Measurements from ENCODE around the gene FOXJ2. TPM values are rescaled to one million over a fixed set of nuclear protein-coding genes. Genes with fewer than 3 reads are reported as not detected.

Gene FOXJ2
- total RNA-seq, 4 donors from 2014 or later = 10.9 to 23.0 (median 13.3) TPM

DNA sequence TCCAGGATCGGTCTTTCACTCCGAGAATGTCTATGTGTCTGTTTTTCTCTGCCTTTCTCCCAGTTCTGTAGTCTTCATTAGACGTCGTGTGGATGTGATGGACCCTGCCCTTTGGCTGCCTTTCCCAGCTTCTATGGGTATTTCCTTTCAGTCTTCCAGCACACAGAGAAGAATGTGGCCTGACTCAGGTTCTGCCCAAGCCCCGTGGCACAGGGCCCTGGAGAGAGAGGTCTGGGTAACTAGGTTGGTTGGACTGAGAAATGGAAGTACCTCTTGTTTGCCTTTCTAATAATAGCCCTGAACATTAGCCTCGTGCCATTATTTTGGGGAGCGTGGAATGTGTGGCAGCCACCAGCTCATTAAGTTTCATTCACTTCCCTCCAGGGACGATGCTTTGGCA is 3.8 kb downstream of the FOXJ2 start:
- TF ChIP-seq, protein P1, sequence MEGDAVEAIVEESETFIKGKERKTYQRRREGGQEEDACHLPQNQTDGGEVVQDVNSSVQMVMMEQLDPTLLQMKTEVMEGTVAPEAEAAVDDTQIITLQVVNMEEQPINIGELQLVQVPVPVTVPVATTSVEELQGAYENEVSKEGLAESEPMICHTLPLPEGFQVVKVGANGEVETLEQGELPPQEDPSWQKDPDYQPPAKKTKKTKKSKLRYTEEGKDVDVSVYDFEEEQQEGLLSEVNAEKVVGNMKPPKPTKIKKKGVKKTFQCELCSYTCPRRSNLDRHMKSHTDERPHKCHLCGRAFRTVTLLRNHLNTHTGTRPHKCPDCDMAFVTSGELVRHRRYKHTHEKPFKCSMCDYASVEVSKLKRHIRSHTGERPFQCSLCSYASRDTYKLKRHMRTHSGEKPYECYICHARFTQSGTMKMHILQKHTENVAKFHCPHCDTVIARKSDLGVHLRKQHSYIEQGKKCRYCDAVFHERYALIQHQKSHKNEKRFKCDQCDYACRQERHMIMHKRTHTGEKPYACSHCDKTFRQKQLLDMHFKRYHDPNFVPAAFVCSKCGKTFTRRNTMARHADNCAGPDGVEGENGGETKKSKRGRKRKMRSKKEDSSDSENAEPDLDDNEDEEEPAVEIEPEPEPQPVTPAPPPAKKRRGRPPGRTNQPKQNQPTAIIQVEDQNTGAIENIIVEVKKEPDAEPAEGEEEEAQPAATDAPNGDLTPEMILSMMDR (IDR thresholded peaks at IDR 0.05; ENCODE audit: low read depth) = no peak

DNA sequence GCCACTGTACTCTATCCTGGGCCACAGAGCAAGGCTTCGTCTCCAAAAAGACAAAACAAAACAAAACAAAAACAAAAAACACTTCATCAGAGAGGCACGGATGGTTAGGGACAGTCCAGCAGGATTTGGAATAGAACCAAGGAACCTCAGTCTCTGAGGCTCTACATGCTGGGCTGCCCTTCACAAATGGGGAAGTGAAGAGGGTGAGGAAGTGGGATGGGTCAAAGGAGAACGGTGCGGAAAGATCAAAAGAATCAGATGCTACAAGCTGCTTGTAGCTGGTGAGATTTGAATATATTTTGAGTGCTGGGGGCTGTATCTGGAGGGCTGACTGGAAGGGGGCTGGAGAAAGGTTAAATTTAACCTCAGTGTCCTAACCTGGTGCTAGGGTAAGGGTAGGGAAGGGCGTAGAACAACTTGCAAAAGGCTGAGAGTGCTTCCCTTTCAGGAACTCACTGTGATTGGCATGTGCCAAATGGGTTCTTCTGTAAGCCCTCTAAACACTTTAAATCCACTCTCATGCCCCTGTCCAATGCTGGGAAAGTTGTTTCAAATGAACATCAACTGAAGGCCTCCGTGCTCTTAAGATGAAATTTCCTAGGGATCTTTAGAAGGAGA is 4.6 kb downstream of the FOXJ2 start:
- TF ChIP-seq, protein P1 (IDR thresholded peaks at IDR 0.05; ENCODE audit: low read depth) = no peak

DNA sequence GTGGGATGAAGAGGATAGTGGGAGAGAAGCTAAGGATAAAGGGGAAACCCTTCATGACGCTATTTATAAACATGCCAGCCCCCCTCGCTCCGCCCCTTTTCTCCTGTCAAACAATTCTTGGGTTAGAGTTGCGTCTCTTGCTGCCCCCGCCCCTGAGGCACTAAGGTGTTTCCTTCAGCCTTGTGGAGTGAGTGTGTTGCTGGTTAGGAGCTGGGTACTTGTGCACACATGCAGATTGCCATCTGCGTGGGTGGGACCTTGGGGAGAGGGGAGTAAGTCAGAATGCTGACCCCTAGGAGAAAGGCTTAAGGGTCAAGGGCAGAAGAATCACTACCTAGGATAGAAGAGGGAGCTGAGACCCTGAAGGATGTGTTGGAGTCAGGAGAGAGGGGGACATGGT is 5.4 kb downstream of the FOXJ2 start:
- TF ChIP-seq, protein P1 (IDR thresholded peaks at IDR 0.05; ENCODE audit: low read depth) = no peak

DNA sequence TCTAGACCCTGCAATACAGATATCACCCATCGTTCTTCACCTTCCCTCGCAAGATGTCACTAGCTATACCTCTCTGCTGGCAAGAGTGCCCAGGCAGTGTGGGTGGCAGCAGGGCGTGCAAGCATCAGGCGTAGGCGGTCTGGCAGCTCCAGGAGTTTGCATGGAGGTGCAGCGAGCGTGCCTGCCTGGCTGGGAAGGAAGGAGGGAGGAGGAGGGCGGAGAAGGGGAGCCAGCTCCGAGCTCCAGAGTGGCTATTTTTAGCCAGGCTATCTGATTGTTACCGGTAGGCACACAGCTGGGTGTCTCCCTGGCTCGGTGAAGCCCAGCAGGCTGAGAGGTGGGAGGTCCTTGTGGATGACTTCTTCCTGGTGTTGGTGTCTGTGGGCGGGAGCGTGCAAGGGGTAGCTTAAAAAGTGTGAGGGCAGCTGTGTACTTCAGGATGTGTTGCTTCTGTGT is 6.2 kb downstream of the FOXJ2 start:
- TF ChIP-seq, protein P1 (IDR thresholded peaks at IDR 0.05; ENCODE audit: low read depth) = no peak

DNA sequence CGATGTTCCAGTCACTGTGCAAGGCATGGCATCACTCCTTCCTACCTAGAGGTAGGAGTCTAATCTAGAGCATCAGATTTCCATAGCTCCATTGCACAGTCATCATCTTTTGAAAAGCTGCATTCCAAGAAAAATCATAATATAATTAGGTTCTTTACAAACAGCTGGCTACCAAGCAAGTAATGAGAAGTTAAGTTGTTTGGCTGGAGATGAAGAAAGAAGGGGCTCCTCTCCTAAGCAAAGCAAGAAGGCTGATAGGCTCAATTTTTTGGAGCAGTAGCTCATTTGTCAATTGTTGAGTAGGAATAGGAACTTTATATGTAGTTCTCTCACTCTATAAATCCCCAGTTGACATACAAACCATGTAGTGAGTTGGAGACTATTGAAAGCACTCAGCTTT is 8.3 kb downstream of the FOXJ2 start:
- TF ChIP-seq, protein P1 (IDR thresholded peaks at IDR 0.05; ENCODE audit: low read depth) = no peak

DNA sequence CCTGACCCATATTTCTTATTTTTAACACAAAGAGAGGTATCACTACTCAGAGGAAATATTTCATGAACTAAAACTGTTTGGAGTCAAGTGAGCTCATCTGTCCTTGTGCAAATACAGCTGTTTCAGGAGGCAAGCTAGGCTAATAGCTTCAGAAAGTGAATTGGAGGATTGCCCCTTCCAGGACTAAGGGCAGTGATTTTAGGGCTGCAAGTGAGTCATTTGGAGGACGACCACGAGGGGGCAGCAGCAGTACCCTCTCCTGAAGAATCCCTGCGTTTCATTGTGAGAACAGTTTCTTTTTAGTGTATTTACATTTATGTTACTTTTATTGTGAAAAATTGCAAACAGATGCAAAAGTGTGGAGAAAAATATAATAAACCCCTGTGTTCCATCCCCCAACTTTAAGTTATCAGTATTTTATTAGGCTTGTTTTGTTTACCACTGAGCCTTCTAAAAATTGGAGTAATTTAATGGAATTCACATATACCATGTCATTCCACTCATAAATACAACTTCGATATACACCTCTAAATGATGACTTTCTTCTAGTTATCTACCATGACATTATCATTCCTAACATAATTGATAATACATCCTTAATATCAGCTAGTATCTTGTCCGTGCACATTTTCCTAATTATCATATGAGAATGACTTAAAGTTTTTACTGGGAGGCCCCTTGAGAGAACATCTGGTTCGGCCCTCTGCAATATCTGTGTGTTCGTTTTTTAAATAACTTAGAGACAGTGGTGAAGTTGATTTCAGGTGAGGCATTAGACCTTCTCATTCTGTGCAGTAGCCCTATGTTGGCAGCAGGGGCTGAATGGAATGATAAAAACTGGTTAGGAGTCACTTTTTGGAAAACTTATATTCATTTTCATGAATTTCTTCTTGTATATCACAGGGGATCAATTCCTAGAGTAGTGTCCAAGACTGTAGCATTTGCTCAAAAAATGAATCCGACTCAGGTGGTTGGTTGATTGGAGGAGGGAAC is 13.7 kb downstream of the FOXJ2 start:
- TF ChIP-seq, protein P1 (IDR thresholded peaks at IDR 0.05; ENCODE audit: low read depth) = no peak

DNA sequence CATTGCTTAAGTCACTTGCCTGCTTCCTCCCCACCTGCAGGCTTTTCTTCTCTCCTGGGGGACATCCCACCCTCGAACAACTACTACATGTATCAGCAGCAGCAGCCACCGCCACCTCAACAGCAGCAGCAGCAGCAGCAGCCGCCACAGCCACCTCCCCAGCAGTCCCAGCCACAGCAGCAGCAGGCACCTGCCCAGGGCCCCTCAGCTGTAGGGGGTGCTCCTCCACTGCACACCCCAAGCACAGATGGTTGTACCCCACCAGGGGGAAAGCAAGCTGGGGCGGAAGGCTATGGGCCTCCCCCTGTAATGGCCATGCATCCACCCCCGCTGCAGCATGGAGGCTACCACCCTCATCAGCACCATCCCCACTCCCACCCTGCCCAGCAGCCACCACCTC is 15.3 kb downstream of the FOXJ2 start:
- TF ChIP-seq, protein P1 (IDR thresholded peaks at IDR 0.05; ENCODE audit: low read depth) = no peak
